NCI-H460 (cell line): Measurements from ENCODE around the gene TENM4. TPM values are rescaled to one million over a fixed set of nuclear protein-coding genes. Genes with fewer than 3 reads are reported as not detected.
"Not testable (repeated sequence)": the region's sequence is repeated elsewhere in the genome, so short reads cannot be mapped to it uniquely, and the experiment has no call there.

ENCODE experiments used
- DNase-seq: peaks from one replicate; pipeline ENCODE4 v3.0.0-alpha.2; 2016; ENCODE audit warnings: low read depth; ENCODE audit errors: extremely low read depth
- total RNA-seq: library from RNA; depleted of rRNA; stranded (reverse); fragments of >200 nt; shearing (Covaris generic); gene quantifications from 2 replicates; pipeline ENCODE4 v1.2.3, GENCODE V29; 2014

The TENM4 gene
- total RNA-seq, 1 experiment from 2014 or later: not detected

DNA sequence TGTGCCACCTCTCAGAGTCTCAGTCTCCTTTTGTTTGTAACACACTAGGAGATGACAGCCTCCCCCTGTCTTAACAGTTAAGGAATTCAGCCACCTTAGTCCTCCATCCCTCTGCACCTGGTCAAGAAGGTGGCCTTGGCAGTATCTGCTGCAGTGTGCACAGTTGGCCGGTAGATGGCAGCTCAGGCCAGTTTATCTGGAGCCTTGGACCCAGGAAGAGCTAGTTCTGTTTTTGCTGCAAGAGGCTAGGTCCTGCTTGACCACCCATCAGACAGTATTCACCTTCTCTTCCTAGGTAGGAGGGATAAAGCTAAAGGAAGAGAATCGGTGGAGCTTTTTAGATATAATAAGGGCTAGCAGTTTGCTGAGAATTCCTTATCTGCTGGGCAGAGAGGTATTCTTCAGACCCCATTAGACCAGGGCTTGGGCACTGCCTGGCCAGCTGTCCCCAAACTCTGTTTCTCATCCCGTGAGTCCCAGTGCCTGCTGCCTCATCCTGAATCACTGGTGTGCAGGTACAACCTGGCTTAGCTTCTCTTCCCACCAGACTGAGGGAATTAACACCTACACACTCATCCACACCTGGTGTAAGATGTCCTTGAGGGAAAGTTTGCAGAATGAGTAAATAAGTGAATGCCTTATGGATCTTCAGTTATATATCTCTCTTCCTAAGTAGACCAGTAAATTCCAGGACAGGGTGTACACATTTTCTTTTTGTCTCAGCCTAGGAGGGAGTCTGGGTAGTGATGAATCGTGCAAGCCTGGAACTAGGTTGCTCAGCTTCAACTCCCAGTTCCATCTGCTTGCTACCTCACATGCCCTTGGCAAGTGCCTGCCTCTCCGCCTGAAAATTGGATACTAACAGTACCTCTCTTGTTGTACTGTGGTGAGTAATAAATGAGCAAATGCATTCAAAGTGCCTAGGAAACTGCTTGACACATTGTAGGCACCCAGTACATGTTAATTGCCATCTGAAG, 795.3 kb downstream of the TENM4 start:
- peak; percentile 52 for DNase-seq

DNA sequence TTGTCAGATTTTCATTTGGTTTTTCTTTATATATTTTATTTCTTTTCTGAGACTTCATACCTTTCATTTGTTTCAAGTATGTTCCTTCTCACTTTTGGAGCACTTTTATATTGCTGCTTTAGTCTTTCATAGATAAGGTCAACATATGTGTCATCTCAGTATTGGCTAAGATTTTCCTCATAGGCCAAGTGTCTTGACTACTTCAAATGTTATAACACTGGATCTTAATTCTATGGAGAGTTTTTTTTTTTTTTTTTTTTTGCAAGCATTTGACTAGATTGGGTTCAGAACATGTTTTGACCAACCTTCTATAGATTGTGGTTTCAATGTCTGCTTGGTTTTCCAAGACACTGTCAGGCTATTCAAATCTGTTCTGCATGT, 797.2 kb downstream of the TENM4 start:
- DNase-seq: no peak

DNA sequence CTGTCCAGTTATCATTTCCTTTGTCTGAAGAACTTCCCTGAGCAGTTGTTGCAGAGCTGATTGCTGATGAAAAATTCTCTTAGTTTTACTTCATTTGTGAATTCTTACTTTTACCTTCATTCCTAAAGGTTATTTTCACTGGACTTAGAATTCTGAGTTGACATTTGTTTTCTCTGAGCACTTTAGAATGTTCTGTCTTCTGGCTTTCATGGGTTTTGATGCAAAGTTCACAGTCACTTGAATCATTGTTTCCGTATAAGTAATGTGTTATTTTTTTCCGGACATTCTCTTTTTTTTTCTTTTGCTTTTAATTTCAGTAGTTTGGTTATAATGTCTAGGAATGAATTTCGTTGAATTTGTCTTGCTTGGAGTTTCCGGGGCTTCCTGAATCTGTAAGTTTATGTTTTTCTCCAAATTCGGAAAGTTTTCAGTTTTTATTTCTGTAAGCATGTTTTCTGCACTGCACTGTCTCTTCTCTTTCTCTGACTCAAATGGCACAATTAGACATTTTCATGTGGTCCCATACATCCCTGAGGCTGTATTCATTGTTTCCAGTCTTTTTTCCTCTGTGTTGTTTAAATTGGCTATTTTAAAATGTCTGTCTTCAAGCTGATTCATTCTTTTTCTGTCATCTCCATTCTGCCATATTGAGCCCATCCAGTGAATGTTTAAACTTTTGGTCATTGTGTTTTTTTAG, 797.7 kb downstream of the TENM4 start:
- DNase-seq: no peak

DNA sequence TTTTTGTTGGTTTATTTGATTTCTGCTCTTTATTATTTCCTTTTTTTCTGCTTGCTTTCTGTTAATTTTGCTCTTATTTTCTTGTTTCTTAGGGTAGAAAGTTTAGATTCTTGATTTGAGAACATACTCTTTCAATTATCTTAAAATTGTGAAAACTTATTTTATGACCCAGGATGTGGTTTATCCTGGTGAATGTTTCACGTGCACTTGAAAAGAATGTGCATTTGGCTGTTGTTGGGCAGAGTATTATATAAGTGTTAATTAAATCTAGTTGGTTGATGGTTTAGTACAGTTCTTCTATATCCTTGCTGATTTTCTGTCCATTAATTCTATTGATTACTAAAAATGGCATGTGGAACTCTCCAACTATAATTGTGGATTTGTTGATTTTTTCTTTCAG, 799.3 kb downstream of the TENM4 start:
- DNase-seq: no peak

DNA sequence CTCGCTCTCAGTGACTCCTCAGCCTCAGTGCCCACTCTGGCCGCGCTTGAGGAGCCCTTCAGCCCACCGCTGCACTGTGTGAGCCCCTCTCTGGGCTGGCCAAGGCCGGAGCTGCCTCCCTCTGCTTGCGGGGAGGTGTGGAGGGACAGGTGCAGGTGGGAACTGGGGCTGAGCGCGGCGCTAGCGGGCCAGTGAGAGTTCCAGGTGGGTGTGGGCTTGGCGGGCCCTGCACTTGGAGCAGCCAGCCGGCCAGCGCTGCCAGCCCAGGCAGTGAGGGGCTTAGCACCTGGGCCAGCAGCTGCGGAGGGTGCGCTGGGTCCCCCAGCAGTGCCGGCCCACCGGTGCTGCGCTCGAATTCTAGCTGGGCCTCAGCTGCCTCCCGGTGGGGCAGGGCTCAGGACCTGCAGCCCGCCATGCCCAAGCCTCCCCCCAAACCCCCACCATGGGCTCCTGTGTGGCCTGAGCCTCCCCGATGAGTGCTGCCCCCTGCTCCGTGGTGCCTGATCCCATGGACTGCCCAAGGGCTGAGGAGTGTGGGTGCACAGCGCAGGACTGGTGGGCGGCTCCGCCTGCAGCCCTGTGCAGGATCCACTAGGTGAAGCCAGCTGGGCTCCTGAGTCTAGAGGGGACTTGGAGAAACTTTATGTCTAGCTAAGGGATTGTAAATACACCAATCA, 802.0 kb downstream of the TENM4 start:
- DNase-seq: no peak

DNA sequence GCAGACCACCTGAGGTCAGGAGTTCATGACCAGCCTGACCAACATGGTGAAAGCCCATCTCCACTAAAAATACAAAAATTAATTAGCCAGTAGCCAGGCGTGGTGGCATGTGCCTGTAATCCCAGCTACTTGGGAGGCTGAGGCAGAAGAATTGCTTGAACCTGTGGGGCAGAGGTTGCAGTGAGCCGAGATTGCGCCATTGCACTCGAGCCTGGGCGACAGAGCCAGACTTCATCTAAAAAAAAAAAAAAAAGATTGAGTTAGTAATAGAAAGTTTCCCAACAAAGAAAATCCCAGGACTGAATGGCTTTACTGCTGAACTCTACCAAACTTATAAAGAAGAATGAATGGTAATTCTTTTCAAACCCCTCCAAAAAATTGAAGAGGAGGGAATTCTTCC, 803.3 kb downstream of the TENM4 start:
- DNase-seq: not testable (repeated sequence)

DNA sequence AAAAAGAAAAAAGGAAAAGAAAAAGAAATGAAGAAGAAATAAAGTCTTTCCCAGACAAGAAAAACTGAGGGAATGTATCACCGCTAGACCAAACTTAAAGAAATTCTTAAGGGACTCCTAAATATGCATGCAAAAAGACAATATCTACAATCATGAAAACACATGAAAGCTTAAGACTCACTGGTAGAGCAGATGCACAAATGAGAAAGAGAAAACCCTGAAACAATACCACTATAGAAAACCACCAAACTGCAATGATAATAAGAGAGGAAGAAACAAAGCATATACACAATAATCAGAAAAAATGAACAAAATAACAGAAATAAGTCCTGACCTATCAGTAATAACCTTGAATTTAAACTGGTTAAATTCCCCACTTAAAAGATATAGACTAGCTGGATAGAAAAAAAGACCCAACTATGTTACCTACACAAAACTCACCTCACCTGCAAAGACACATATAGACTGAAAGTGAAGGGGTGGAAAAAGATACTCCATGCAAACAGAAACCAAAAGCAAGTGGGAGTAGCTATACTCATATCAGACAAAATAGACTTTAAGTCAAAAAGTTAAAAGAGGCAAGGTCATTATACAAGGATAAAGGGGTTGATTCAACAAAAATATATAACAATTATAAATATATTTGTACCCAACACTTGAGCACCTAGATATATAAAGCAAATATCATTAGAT, 804.9 kb downstream of the TENM4 start:
- no peak for DNase-seq

DNA sequence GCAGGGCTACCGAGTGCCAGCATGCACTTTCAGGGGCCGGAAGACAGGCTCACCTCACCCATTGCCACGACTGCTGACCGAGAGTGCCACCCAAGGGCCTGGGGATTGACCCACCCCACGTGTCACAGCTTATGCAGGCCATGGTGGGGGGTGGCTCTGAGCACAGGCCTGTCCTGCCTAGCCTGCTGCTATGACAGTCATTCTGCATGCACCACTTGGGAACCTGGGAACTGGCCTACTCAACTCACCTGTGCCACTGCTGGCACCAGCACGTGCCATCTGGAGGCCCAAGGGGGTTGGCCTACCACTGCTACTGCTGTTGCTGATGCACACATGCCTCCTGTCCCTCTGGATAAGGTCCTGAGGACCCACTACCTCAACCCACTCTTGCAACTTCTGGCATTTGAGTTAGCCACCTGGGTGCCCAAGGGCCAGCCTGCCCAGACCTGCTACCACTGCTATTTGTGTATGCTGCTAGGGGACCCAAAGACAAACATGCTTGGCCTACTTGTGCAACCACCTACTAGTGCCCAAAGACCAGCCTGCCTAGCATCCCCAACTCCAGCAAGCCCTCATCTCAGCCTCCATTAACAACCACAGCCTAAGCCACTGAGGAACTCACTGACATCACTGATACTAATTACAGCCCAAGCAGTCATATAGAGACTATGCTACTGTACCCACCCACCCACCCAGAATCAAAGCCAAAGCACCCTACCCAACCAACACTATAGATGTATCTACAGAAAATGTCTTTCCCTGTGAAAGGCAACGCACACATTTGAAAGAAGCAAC, 807.1 kb downstream of the TENM4 start:
- no peak for DNase-seq

DNA sequence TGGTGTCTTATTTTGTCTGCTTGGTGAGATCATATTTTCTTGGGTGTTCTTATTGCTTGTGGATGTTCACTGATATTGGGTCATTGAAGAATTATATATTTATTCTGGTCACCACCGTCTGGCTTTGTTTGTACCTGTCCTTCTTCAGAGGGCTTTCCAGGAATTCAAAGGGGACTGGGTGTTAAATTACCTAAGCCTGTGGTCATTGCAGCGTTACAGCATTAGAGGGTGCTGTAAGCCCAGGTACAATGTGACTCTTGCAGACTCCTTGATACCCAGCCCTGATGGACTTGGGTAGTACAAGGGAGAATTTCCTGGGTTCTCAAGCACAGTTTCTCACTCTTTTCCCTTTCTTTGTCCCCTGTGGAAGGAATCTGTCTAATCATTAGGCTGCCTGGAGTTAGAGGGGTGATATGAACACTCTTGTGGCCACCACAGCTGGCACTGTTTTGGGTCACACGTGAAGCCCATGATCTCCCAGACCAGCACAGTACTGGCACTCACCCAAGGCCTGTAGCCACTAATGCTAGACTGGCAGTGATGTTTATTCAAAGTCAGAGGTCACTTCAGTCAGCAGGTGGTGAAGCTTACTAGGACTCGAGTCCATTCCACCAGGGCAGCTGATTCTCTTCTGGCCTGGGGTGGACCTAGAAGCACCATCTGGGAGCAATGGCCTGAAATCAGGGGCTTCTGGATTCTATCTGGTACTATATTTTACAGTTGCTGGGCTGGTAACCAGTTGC, 810.1 kb downstream of the TENM4 start:
- no peak for DNase-seq

DNA sequence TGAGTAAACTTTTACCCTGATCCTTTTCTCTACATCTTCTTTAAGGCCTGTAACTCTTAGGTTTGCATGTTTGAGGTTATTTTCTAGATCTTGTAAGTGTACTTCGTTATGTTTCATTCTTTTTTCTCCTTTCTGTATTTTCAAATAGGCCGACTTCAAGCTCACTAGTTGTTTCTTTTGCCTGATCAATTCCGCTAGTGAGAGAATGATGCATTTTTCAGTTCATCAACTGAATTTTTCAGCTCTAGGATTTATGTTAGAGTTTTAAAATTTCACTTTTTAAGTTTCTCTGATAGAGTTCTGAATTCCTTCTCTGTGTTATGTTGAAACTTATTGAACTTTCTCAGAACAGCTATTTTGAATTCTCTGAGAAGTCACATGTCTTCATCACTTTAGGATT, 810.7 kb downstream of the TENM4 start:
- no peak for DNase-seq

DNA sequence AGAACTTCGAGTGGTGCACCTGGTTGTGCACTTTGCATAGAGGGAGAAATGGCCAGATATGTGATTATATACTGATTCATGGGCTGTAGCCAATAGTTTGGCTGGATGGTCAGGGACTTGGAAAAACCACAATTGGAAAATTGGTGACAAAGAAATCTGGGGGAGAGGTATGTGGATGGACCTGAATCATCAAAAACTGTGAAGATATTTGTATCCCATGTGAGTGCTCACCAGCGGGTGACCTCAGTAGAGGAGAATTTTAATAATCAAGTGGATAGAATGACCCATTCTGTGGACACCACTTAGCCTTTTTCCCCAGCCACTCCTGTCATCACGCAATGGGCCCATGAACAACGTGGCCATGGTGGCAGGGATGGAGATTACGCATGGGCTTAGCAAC, 818.2 kb downstream of the TENM4 start:
- no peak for DNase-seq

DNA sequence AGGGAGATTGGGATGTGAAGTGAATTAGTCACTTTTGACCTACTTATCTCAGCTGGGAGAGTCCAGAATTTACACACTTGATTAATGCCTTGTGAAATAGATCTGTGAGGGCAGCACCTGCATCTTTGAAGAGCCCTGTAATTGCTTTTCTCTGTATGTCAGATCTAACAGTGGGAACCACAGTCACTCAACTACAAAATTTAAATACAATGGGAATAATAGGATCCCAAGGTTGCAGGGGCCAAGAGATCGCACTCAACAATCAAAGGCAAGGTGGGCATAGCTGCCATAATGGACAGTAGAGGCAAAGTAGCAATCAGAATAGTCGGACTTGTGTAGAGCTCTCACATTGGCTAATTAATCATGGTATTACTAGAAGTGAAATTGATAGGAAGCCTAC, 820.7 kb downstream of the TENM4 start:
- no peak for DNase-seq

DNA sequence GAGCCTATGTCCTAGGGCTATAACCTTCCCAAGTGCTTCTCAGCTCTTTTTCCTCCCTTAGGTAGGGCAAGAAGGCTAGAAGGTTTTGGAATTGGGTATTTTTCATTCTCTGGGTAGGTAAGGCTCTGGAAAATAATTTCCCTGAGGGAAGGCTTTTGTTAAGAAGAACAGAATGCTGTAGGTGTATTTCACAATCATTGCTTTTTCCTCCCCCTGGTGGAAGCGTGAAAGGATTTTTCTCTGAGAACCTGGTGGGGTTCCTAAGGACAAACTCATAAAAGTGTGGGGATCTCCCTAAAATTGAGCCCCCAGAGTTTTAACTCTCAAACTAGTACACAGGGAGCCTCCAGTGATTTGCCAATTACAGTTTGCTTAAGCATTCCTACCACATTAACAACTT, 825.1 kb downstream of the TENM4 start:
- DNase-seq: no peak

DNA sequence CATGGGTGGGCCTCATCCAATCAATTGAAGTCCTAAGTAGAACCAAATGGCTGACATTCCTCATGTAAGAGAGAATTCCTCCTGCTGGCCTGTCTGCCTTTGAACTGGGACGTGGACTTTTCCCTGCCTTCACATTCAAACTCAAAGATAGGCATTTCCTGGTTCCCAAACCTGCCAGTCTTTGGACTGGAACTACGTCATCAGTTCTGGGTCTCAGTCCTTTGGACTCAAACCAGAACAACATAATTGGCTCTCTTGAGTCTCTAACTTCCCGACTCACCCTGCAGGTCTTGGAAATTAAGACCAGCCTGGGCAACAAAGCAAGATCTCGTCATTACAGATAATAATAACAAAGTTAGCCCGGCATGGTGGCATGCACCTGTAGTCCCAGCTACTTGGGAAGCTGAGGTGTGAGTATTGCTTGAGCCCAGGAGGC, 827.4 kb downstream of the TENM4 start:
- no peak for DNase-seq

DNA sequence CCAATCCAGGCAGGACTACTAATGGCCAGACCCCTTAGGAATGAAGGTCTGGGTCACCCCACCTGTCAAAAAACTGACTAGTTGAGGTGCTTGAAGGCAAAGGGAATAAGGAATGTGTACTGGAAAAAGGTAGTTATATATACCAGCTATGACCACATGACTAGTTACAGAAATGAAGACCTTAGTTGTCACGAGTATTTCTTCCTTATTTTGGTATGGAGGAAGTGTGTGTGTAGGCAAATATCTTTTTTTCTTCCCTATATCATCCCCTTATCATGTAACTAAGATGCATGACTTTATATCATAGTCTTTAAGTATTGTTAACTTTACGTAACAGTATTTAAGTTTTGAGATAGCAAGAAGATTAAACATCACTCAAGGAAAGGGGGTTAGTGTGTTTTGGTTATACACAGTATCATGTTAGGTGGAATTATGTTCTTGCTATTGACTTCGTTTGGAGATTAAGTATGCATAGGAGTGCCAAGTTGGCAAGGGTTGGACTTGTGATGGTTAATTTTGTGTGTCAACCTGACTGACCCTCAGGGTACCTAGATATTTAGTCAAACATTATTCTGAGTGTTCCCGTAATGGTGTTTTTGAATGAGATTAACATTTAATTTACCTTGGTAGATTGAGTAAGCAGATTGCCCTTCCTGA, 828.0 kb downstream of the TENM4 start:
- no peak for DNase-seq

DNA sequence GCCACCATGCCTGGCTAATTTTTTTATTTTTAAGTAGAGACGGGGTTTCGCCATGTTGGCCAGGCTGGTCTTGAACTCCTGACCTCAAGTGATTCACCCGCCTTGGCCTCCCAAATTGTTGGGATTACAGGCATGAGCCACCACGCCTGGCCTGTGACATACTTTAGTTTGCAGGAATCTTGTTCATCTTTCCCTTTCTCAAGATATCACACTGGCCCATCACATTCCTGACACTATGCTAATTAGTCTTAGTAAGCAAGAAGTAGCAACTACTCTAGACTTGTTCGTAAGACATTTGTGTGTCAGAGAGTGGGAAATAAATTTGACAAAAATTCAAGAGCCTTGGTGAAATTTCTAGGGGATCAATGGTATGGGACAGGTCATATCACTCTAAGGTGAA, 831.5 kb downstream of the TENM4 start:
- not testable (repeated sequence) for DNase-seq

DNA sequence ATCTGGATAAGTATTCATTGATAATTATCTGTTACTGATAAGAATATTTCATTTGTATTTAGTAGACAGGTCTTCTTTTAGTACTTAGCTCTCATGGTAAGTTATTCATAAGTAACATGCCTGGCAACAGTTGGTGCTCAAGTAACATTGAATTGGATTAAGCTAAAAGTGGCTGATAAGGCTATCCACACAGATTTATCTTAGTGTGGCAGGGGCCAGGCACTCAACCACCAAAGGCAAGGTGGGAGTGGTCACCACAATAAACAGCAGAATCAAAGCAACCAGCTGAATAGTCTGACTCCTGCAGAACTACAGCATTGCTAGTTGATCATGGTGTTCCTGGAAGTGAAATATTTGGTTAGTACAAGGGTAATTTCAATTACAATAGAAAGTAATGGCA, 833.1 kb downstream of the TENM4 start:
- DNase-seq: no peak

DNA sequence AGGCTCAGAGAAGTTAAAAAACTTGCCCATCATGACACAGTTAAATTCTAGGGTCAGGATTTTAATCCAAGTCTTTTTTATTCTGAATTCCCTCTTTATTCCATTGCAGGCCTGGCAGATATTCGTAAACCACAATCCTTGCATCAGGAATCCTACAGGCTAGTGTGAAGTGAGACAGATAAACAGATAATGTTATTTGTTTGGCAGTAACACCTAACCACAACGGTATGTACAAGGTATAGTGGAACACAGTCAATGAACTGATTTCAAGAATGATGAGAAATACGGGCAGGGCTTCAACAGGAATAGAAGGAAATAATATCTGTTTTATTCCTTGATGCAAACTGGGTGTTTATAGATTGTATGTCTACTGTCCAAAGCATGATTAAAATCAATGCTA, 834.2 kb downstream of the TENM4 start:
- DNase-seq: no peak

DNA sequence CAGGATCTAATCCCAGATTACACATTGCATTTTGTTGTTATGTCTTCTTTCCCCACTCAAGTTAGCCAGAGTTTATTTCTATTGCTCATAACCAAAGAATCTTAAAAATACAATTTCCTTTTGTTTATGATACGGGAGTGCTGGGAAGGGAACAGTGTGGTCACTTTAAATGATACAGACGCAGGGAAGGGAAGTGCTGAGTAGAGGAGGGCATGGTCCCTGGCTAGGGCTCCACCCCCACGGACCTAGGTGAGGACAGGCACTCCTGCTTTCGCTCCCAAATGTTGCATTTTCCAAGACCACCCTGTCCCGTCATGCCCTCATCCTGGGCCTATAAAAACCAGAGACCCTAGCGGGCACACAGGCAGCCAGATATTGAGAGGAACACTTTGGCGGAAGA, 835.5 kb downstream of the TENM4 start:
- DNase-seq: no peak
